GM19438 (cell line): ENCODE measurements around the gene COQ10A.

Source experiments
- ATAC-seq: cut with Tn5 transposase; IDR thresholded peaks from one replicate; pipeline ENCODE4 v1.9.1; 2021; ENCODE audit warnings: low read depth; ENCODE audit not compliant: unreplicated experiment

COQ10A gene

GRCh38 chr12:56308714-56309113 is 42.0 kb downstream of the COQ10A start:
- ATAC-seq, result no peak

DNA sequence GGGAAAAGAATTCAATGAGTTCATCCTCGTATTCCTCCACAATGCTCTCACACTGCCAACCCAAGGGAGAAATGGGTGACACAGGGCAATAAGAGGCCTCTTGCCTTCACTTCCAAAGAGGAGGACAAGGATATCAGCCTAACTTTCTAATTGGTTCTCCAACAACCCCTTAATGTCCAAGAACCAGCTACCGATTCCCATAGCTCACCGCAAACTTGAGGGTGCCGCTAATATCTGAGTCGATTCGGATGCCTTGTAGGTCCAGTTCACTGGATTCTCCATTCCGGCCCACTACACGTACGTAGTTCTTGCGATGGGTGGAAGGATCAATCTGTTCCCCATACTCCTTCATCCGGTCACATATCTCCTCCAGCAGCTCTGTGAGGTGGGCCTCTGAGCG is 44.3 kb downstream of the COQ10A start:
- no peak for ATAC-seq

DNA sequence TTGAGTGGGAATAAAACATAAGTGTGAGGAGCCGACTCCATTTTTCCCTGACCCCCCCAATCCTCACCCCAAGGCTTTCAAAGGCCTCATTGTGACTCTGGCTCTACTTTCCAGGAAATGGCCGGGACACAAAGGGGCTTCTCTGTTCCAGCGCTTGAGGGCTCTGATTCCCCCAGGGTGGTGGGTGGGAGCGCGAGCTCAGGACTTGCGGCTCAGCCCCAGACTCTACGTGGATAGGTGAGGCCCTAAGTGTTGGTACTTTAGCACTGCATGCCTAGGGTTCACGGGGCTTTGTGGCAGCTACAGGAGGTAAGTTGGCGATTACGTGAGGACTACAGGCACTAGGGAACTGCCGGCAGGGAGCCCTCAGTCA is 48.5 kb downstream of the COQ10A start:
- peak; percentile 2 for ATAC-seq

GRCh38 chr12:56315622-56316473 is 49.1 kb downstream of the COQ10A start, which contains the start of gene CNPY2:
TSS of gene CNPY2 (minus strand) at chr12:56315988. CDS start at chr12:56315217, 771 bp downstream.
- ATAC-seq, result peak; percentile 86

DNA sequence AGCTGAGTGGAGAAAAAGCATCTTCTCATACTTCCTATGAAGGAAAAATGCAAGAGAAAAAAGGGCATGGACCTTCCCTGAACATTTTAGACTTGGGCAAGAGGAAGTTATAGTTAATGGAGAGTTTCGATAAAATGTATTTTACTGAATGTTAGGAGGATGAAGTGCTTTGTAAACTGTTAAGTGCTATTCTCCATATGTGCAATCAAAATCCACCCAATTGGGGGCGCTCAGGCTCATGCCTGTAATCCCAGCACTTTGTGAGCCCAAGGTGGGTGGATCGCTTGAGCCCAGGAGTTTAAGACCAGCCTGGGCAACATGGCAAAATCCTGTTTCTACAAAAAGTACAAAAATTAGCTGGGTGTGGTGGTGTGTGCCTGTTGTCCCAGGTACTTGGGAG is 50.9 kb downstream of the COQ10A start:
- ATAC-seq, result no peak
